ENCODE data around the gene INHBB. TPM values are rescaled to one million over a fixed set of nuclear protein-coding genes. Genes with fewer than 3 reads are reported as not detected.

Gene INHBB
- total and polyA plus RNA-seq, 9 of the 15 experiments (the other 6 are each of a cell fraction or from before 2014, with no cell fraction given) = not detected

- in situ Hi-C loops (cut with MboI) = no loop called here
- 2% methylated on average over 10 of the region's 10 CpGs for WGBS (ENCODE audit: insufficient coverage, low coverage, missing lambda C conversion rate)
- intact Hi-C loops (cut with micrococcal nuclease) = no loop called here
- no peak for TF ChIP-seq IFI16 (CRISPR knock-in tag; IDR thresholded peaks at IDR 0.05)
- TF ChIP-seq NFATC3 (IDR thresholded peaks at IDR 0.05) = no peak
- no peak for TF ChIP-seq FOXK2 (conservative IDR thresholded peaks at IDR 0.05 in 1 of 2, IDR thresholded peaks at IDR 0.05 in 1 of 2; ENCODE audit: low read depth in 2 of 2)
- TF ChIP-seq SP1 (CRISPR knock-in tag; IDR thresholded peaks at IDR 0.05) = no peak
- TF ChIP-seq ZNF24 (IDR thresholded peaks at IDR 0.05) = no peak
- no peak for TF ChIP-seq RBBP5 (IDR thresholded peaks at IDR 0.05; ENCODE audit: borderline replicate concordance, insufficient read depth, low read length, poor library complexity, severe bottlenecking)
- TF ChIP-seq NFIX (CRISPR knock-in tag; IDR thresholded peaks at IDR 0.05; ENCODE audit: low read depth) = no peak
- no peak for TF ChIP-seq SIRT6 (IDR thresholded peaks at IDR 0.05; ENCODE audit: low read depth, low read length)
- TF ChIP-seq ELF2 (CRISPR knock-in tag; IDR thresholded peaks at IDR 0.05) = no peak
- no peak for TF ChIP-seq ESRRA (IDR thresholded peaks at IDR 0.05; ENCODE audit: borderline replicate concordance, low read depth)
- TF ChIP-seq ZNF239 (CRISPR knock-in tag; IDR thresholded peaks at IDR 0.05) = no peak
- no peak for TF ChIP-seq SAFB (IDR thresholded peaks at IDR 0.05; ENCODE audit: borderline replicate concordance, low read depth, low read length)
- no peak for TF ChIP-seq TCF3 (CRISPR knock-in tag; IDR thresholded peaks at IDR 0.05)
- no peak for TF ChIP-seq POLR3G (IDR thresholded peaks at IDR 0.05; ENCODE audit: extremely low read depth, insufficient read length, insufficient replicate concordance)
- no peak for TF ChIP-seq DDX20 (tag; IDR thresholded peaks at IDR 0.05; ENCODE audit: low read depth)
- TF ChIP-seq GMEB1 (CRISPR knock-in tag; IDR thresholded peaks at IDR 0.05) = no peak
- TF ChIP-seq ETS1 (conservative IDR thresholded peaks at IDR 0.05; ENCODE audit: control insufficient read depth, low read depth, low read length) = no peak
- TF ChIP-seq ARID3A (IDR thresholded peaks at IDR 0.05; ENCODE audit: borderline replicate concordance, low read depth, low read length) = no peak
Observed at GRCh38 chr2:120320318-120320851, 25.6 kb upstream of the INHBB start.

More at GRCh38 chr2:120320318-120320851, 25.6 kb upstream of the INHBB start:
- peaks cover 39 to 81% of the 10 kb centered on the region in 2 experiments; a peak in 4 of 5 replicates for H3K27me3 ChIP-seq (ENCODE audit: control insufficient read depth in 2 of 2, insufficient read depth in 2 of 2, low read length in 2 of 2)
- no TSS peak for BruUV-seq (replicated peaks)
- ChIA-PET CTCF (ENCODE audit: low intra/inter-chr PET ratio) (no interaction called here), POLR2A (interaction anchor here (0.6 kb wide), 1 partner anchor 225 kb away, joined by 3 read pairs; no protein-coding TSS in a partner anchor)
- peaks cover 10 to 14% of the 10 kb centered on the region in 2 experiments; a peak in 4 of 5 replicates for H3K4me1 ChIP-seq (replicated peaks in 1 of 2; ENCODE audit: control insufficient read depth in 2 of 2, insufficient read depth in 2 of 2, low read length in 2 of 2)
- H3K27ac ChIP-seq (ENCODE audit: extremely low read depth, low read depth, low read length) = no peak overlapping the region
- H3K79me2 ChIP-seq (ENCODE audit: control insufficient read depth, insufficient read depth, low read length) = no peaks in the 10 kb centered on the region
- H3K9me3 ChIP-seq (replicated peaks; ENCODE audit: control insufficient read depth, insufficient read depth, low read depth, low read length) = no peaks in the 10 kb centered on the region
- no peaks in the 10 kb centered on the region for H3K36me3 ChIP-seq (ENCODE audit: control insufficient read depth, insufficient read depth, low read length)
- no peaks in the 10 kb centered on the region for H3K9me1 ChIP-seq (ENCODE audit: control insufficient read depth, insufficient read depth, low read length)
- H3K4me2 ChIP-seq (ENCODE audit: insufficient read depth, low read length) = no peak overlapping the region
- no peak overlapping the region for H3K9ac ChIP-seq (ENCODE audit: insufficient read depth in 1 of 2, low read depth in 2 of 2, low read length in 2 of 2)
- no peak overlapping the region for H2AFZ ChIP-seq (ENCODE audit: low read depth, low read length)
- ATAC-seq (no peak), DNase-seq (ENCODE audit: extremely low read depth in 1 of 4, low spot score in 3 of 4) (no peak), FAIRE-seq (no peak)
- H4K20me1 ChIP-seq (replicated peaks; ENCODE audit: control insufficient read depth, insufficient read depth, low read length) = peaks cover 22% of the 10 kb centered on the region
- no peak overlapping the region for H3K4me3 ChIP-seq

All from K562 (cell line).